Measurements from ENCODE around the gene OR10H3. TPM values are rescaled to one million over a fixed set of nuclear protein-coding genes. Genes with fewer than 3 reads are reported as not detected.

Gene OR10H3
- total and polyA plus RNA-seq, 2 experiments from 2014 or later: not detected

DNA sequence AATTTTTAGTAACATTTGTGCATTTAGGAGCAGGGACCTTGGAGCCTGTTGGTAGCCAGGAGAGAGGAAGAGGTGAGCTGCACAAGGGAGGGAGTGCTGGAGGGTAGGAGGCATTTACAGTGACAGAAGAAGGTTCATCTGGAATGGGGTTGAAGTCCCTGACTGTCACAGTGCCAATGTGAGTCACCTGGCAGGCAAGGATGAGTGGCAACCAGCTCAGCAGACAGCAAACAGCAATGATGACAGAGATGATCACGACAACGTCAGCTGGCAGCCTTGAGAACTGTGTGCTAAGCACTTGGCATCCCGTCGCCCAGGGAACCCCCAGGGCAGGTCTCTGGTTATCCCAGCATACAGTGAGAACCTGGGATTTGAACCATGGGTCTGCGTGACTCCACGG is 52.3 kb downstream of the OR10H3 start:
- H3K27me3 ChIP-seq (ENCODE audit: insufficient read depth): no peaks in the 10 kb centered on the region
- no peaks in the 10 kb centered on the region for H4K20me1 ChIP-seq (replicated peaks; ENCODE audit: insufficient read depth)
- H3K79me2 ChIP-seq (replicated peaks; ENCODE audit: insufficient read depth): no peaks in the 10 kb centered on the region
- H3K4me1 Mint-ChIP-seq: no peaks in the 10 kb centered on the region
- TF ChIP-seq, protein P1, sequence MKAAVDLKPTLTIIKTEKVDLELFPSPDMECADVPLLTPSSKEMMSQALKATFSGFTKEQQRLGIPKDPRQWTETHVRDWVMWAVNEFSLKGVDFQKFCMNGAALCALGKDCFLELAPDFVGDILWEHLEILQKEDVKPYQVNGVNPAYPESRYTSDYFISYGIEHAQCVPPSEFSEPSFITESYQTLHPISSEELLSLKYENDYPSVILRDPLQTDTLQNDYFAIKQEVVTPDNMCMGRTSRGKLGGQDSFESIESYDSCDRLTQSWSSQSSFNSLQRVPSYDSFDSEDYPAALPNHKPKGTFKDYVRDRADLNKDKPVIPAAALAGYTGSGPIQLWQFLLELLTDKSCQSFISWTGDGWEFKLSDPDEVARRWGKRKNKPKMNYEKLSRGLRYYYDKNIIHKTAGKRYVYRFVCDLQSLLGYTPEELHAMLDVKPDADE (IDR thresholded peaks at IDR 0.05): no peak
- no peak for TF ChIP-seq NANOG (IDR thresholded peaks at IDR 0.05; ENCODE audit: borderline replicate concordance)
- TF ChIP-seq POLR2AphosphoS5 (IDR thresholded peaks at IDR 0.05; ENCODE audit: low read depth): no peak
- TF ChIP-seq, protein P2, sequence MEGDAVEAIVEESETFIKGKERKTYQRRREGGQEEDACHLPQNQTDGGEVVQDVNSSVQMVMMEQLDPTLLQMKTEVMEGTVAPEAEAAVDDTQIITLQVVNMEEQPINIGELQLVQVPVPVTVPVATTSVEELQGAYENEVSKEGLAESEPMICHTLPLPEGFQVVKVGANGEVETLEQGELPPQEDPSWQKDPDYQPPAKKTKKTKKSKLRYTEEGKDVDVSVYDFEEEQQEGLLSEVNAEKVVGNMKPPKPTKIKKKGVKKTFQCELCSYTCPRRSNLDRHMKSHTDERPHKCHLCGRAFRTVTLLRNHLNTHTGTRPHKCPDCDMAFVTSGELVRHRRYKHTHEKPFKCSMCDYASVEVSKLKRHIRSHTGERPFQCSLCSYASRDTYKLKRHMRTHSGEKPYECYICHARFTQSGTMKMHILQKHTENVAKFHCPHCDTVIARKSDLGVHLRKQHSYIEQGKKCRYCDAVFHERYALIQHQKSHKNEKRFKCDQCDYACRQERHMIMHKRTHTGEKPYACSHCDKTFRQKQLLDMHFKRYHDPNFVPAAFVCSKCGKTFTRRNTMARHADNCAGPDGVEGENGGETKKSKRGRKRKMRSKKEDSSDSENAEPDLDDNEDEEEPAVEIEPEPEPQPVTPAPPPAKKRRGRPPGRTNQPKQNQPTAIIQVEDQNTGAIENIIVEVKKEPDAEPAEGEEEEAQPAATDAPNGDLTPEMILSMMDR (conservative IDR thresholded peaks at IDR 0.05; ENCODE audit: low read depth in 2 of 2): no peak
- no peak for TF ChIP-seq ZNF114 (CRISPR knock-in tag; IDR thresholded peaks at IDR 0.05)
- no peak for TF ChIP-seq STAT1 (IDR thresholded peaks at IDR 0.05; ENCODE audit: unreplicated experiment)
- H3K9me2 ChIP-seq (ENCODE audit: insufficient read depth): no peaks in the 10 kb centered on the region
- DNase-seq (ENCODE audit: low spot score) (no peak), ATAC-seq (no peak)
- peaks cover 97% of the 10 kb centered on the region for H3K9me3 Mint-ChIP-seq
- H3K36me3 Mint-ChIP-seq (ENCODE audit: low read depth): peaks cover 40% of the 10 kb centered on the region
- no peak overlapping the region for H3K4me3 ChIP-seq
- H3K4me3 Mint-ChIP-seq: no peak overlapping the region
- no peak overlapping the region for H3K4me2 ChIP-seq
- no peaks in the 10 kb centered on the region for H3K4me1 ChIP-seq (ENCODE audit: insufficient read depth)
- H3K27me3 Mint-ChIP-seq (ENCODE audit: insufficient read depth, low read depth, poor library complexity): peaks cover 2% of the 10 kb centered on the region
- H2AFZ ChIP-seq: no peak overlapping the region
- H3K27ac Mint-ChIP-seq: no peak overlapping the region
- H3K36me3 ChIP-seq (ENCODE audit: insufficient read depth): no peaks in the 10 kb centered on the region
- no peaks in the 10 kb centered on the region for H3F3A ChIP-seq (replicated peaks; ENCODE audit: low read depth)
- no peak overlapping the region for H3K27ac ChIP-seq (ENCODE audit: low read depth)

Other genes with a start within 250 kb of the OR10H3 start
- gene CYP4F22, start 229.5 kb upstream of the OR10H3 start, total RNA-seq (2014; rRNA removed; shearing (Covaris generic)): 0.19 and 1.5 TPM in 2 replicates
- 0.24 and 0.35 TPM in 2 replicates for gene CYP4F22, start 229.5 kb upstream of the OR10H3 start, polyA plus RNA-seq (2016; fragmentation: Nextera tagmentation; extraction: Ambion mirVana)
- not detected in 2 replicates for gene CYP4F8, start 122.8 kb upstream of the OR10H3 start, total RNA-seq (2014; rRNA removed; shearing (Covaris generic))
- gene CYP4F8, start 122.8 kb upstream of the OR10H3 start, polyA plus RNA-seq (2016; fragmentation: Nextera tagmentation; extraction: Ambion mirVana): not detected in 2 replicates
- not detected in 2 replicates for gene CYP4F3, start 97.1 kb upstream of the OR10H3 start, total RNA-seq (2014; rRNA removed; shearing (Covaris generic))
- not detected in 2 replicates for gene CYP4F3, start 97.1 kb upstream of the OR10H3 start, polyA plus RNA-seq (2016; fragmentation: Nextera tagmentation; extraction: Ambion mirVana)
- gene CYP4F12, start 64.9 kb upstream of the OR10H3 start, total RNA-seq (2014; rRNA removed; shearing (Covaris generic)): not detected in 2 replicates
- gene CYP4F12, start 64.9 kb upstream of the OR10H3 start, polyA plus RNA-seq (2016; fragmentation: Nextera tagmentation; extraction: Ambion mirVana): not detected in 2 replicates
- gene OR10H2, start 10.0 kb upstream of the OR10H3 start, total RNA-seq (2014; rRNA removed; shearing (Covaris generic)): not detected in 2 replicates
- not detected in 2 replicates for gene OR10H2, start 10.0 kb upstream of the OR10H3 start, polyA plus RNA-seq (2016; fragmentation: Nextera tagmentation; extraction: Ambion mirVana)
- not detected in 2 replicates for gene OR10H5, start 49.7 kb downstream of the OR10H3 start, total RNA-seq (2014; rRNA removed; shearing (Covaris generic))
- not detected in 2 replicates for gene OR10H5, start 49.7 kb downstream of the OR10H3 start, polyA plus RNA-seq (2016; fragmentation: Nextera tagmentation; extraction: Ambion mirVana)
- not detected in 2 replicates for gene OR10H1, start 77.7 kb downstream of the OR10H3 start, total RNA-seq (2014; rRNA removed; shearing (Covaris generic))
- 0.05 TPM in 1 of 2 replicates, not detected in the other for gene OR10H1, start 77.7 kb downstream of the OR10H3 start, polyA plus RNA-seq (2016; fragmentation: Nextera tagmentation; extraction: Ambion mirVana)
- gene CYP4F2, start 160.1 kb downstream of the OR10H3 start, total RNA-seq (2014; rRNA removed; shearing (Covaris generic)): not detected in 2 replicates
- not detected in 2 replicates for gene CYP4F2, start 160.1 kb downstream of the OR10H3 start, polyA plus RNA-seq (2016; fragmentation: Nextera tagmentation; extraction: Ambion mirVana)
- not detected in 2 replicates for gene CYP4F11, start 196.5 kb downstream of the OR10H3 start, total RNA-seq (2014; rRNA removed; shearing (Covaris generic))
- not detected in 2 replicates for gene CYP4F11, start 196.5 kb downstream of the OR10H3 start, polyA plus RNA-seq (2016; fragmentation: Nextera tagmentation; extraction: Ambion mirVana)
- not detected in 2 replicates for gene OR10H4, start 211.0 kb downstream of the OR10H3 start, total RNA-seq (2014; rRNA removed; shearing (Covaris generic))
- not detected in 2 replicates for gene OR10H4, start 211.0 kb downstream of the OR10H3 start, polyA plus RNA-seq (2016; fragmentation: Nextera tagmentation; extraction: Ambion mirVana)

All from GM23338 (cell line).